GM12892 (cell line): ENCODE data around the gene CCDC127.

Experiments used
- POLR2A ChIP-seq: IDR thresholded peaks from 2 replicates; pipeline ENCODE4 v1.6.1; 2011; ENCODE audit warnings: low read depth, low read length, control low read depth
- POLR2AphosphoS5 ChIP-seq: IDR thresholded peaks from 2 replicates; pipeline ENCODE4 v1.6.1; 2011; ENCODE audit warnings: low read depth, low read length, control low read depth
- TAF1 ChIP-seq: IDR thresholded peaks from 2 replicates; pipeline ENCODE4 v1.6.1; 2011; ENCODE audit warnings: low read depth, mild to moderate bottlenecking, control low read depth, low read length, borderline replicate concordance

- TF ChIP-seq TAF1 (no peak), POLR2A (no peak), POLR2AphosphoS5 (no peak)
Observed at GRCh38 chr5:173392-174290, 44.3 kb downstream of the CCDC127 start.
